Mucosa of descending colon (tissue), 3 donors: ENCODE data around the gene TBC1D13. TPM values are rescaled to one million over a fixed set of nuclear protein-coding genes. Genes with fewer than 3 reads are reported as not detected.

Experiments used
- ATAC-seq: fragments of 200-7000 bp; cut with Tn5 transposase; one replicate; pipeline ENCODE4 v1.9.1; 2020; ENCODE audit warnings: mild to moderate bottlenecking, moderate library complexity
- DNase-seq, 3 donors: peaks; one replicate each; pipeline ENCODE4 v3.0.0-alpha.2; 2020
- H3K36me3 ChIP-seq: fragments of 200-600 bp; one replicate; pipeline ENCODE4 v1.8.0; 2021; ENCODE audit warnings: low read depth, mild to moderate bottlenecking
- H3K4me1 ChIP-seq: fragments of 200-600 bp; one replicate; pipeline ENCODE4 v1.8.0; 2021; ENCODE audit warnings: low read depth, mild to moderate bottlenecking
- H3K4me3 ChIP-seq: fragments of 200-600 bp; one replicate; pipeline ENCODE4 v1.8.0; 2021; ENCODE audit warnings: mild to moderate bottlenecking
- H3K9me3 ChIP-seq: fragments of 200-600 bp; one replicate; pipeline ENCODE4 v1.8.0; 2021; ENCODE audit warnings: mild to moderate bottlenecking
- CTCF ChIP-seq: fragments of 200-600 bp; IDR thresholded peaks from one replicate; pipeline ENCODE4 v1.8.0; 2022; ENCODE audit warnings: antibody characterized with exemption, mild to moderate bottlenecking
- intact Hi-C, 2 donors: fragments of 100-400 bp; cut with DNase I in 1 of 2; cut with micrococcal nuclease in 1 of 2; formaldehyde crosslinking; loops; one replicate each; pipeline versions ENCODE4 v1.11.0 to v1.11.1; 2022; cut with DNase I, micrococcal nuclease
- total RNA-seq, 3 donors: library from RNA; stranded (reverse); fragmentation: NEBNext Ultra II Directional in 2 of 3; extraction: Animal tissue kit (Norgen Biotek cat#: 25700) in 2 of 3; gene quantifications; one replicate each; pipeline versions ENCODE4 v1.2.1 to v1.2.4, GENCODE V29; 2021 to 2023
- donor health status: DM: no; HTN: no; CAD: no; lungs with moderate emphysema.
- donor health status: DM: no; HTN: no; CAD: no.
- donor health status: DM: no; HTN: yes; CAD: no.

TBC1D13 gene
- total RNA-seq, 3 donors from 2014 or later = 20.6 to 30.6 (median 25.9) TPM

GRCh38 chr9:128829477-128830251, 42.6 kb downstream of the TBC1D13 start, which contains the start of gene SPOUT1:
TSS of gene SPOUT1 (minus strand) at chr9:128829794. CDS start at chr9:128829780, 14 bp downstream.
- ATAC-seq (peak; percentile 99), DNase-seq (peak; percentile 95 to 97 (median 97))
- no peaks in the 10 kb centered on the region for H3K9me3 ChIP-seq
- H3K36me3 ChIP-seq = no peaks in the 10 kb centered on the region
- intact Hi-C loops = no loop called here
- H3K4me1 ChIP-seq = peaks cover 7% of the 10 kb centered on the region
- no peak for TF ChIP-seq CTCF
- peak within 1 kb of the TSS; percentile 74 for H3K4me3 ChIP-seq

- DNase-seq (no peak), ATAC-seq (no peak)
- Histone ChIP-seq H3K36me3 (no peaks in the 10 kb centered on the region), H3K9me3 (no peaks in the 10 kb centered on the region), H3K4me1 (peaks cover 4% of the 10 kb centered on the region), H3K4me3 (no peak overlapping the region)
- intact Hi-C loops = no loop called here
- no peak for TF ChIP-seq CTCF
Observed at GRCh38 chr9:128833696-128834095, 46.6 kb downstream of the TBC1D13 start.

- no peak for TF ChIP-seq CTCF
- no peak for ATAC-seq
- intact Hi-C loops = no loop called here
Observed at GRCh38 chr9:128835246-128836210, 48.5 kb downstream of the TBC1D13 start.

GRCh38 chr9:128836509-128837145, 49.6 kb downstream of the TBC1D13 start:
- peak in 1 of 3 donors; percentile 28 for DNase-seq
- no peak for TF ChIP-seq CTCF
- Histone ChIP-seq H3K4me3 (no peak overlapping the region), H3K36me3 (no peaks in the 10 kb centered on the region), H3K9me3 (no peaks in the 10 kb centered on the region), H3K4me1 (no peaks in the 10 kb centered on the region)
- intact Hi-C loops = no loop called here
- ATAC-seq = no peak

More at GRCh38 chr9:128835246-128836210, 48.5 kb downstream of the TBC1D13 start:
- Histone ChIP-seq H3K36me3 (no peaks in the 10 kb centered on the region), H3K4me1 (no peaks in the 10 kb centered on the region), H3K4me3 (no peak overlapping the region), H3K9me3 (no peaks in the 10 kb centered on the region)
- peak in 1 of 3 donors; percentile 37 for DNase-seq

- ATAC-seq (no peak), DNase-seq (peak in 1 of 3 donors; percentile 17)
- intact Hi-C loops = no loop called here
- Histone ChIP-seq H3K4me3 (no peak overlapping the region), H3K4me1 (no peaks in the 10 kb centered on the region), H3K36me3 (no peaks in the 10 kb centered on the region), H3K9me3 (no peaks in the 10 kb centered on the region)
- no peak for TF ChIP-seq CTCF
Observed at GRCh38 chr9:128838338-128838737, 51.3 kb downstream of the TBC1D13 start.
